ENCODE data around the gene VIPR2. TPM values are rescaled to one million over a fixed set of nuclear protein-coding genes. Genes with fewer than 3 reads are reported as not detected.

Gene VIPR2
- total and polyA plus RNA-seq, 2 experiments from 2014 or later = 1.3 to 2.7 TPM

GRCh38 chr7:159023206-159023605 lies 121.5 kb downstream of the VIPR2 start:
- ATAC-seq (no peak), DNase-seq (ENCODE audit: low spot score) (no peak)
- Histone ChIP-seq H3K9me2 (ENCODE audit: insufficient read depth) (no peaks in the 10 kb centered on the region), H3K27me3 (ENCODE audit: insufficient read depth) (no peaks in the 10 kb centered on the region), H3K79me2 (replicated peaks; ENCODE audit: insufficient read depth) (no peaks in the 10 kb centered on the region), H3K4me2 (no peak overlapping the region), H3K4me1 (ENCODE audit: insufficient read depth) (no peaks in the 10 kb centered on the region; the same call in 1 of the 2 replicates), H3K36me3 (ENCODE audit: insufficient read depth) (no peaks in the 10 kb centered on the region; the same call in 1 of the 2 replicates), H2AFZ (no peak overlapping the region), H3K27ac (ENCODE audit: low read depth) (no peak overlapping the region), H3K4me3 (no peak overlapping the region), H3F3A (replicated peaks; ENCODE audit: low read depth) (no peaks in the 10 kb centered on the region), H4K20me1 (replicated peaks; ENCODE audit: insufficient read depth) (no peaks in the 10 kb centered on the region)
- Mint-ChIP-seq H3K4me3 (no peak overlapping the region), H3K27me3 (ENCODE audit: insufficient read depth, low read depth, poor library complexity) (peaks cover 9% of the 10 kb centered on the region), H3K36me3 (ENCODE audit: low read depth) (peaks cover 23% of the 10 kb centered on the region), H3K9me3 (peaks cover 86% of the 10 kb centered on the region), H3K4me1 (peaks cover 7% of the 10 kb centered on the region; the same call in 2 of the 3 replicates), H3K27ac (no peak overlapping the region)
- TF ChIP-seq NANOG (IDR thresholded peaks at IDR 0.05; ENCODE audit: borderline replicate concordance) = no peak
- no peak for TF ChIP-seq CTCF (conservative IDR thresholded peaks at IDR 0.05; ENCODE audit: low read depth in 2 of 2)
- no peak for TF ChIP-seq ZNF462 (CRISPR knock-in tag; IDR thresholded peaks at IDR 0.05)
- no peak for TF ChIP-seq CREB1 (CRISPR knock-in tag; IDR thresholded peaks at IDR 0.05; ENCODE audit: low read depth)
- TF ChIP-seq ETS1 (IDR thresholded peaks at IDR 0.05) = no peak
- TF ChIP-seq REST (IDR thresholded peaks at IDR 0.05; ENCODE audit: unreplicated experiment) = no peak
- no peak for TF ChIP-seq ZNF331 (CRISPR knock-in tag; IDR thresholded peaks at IDR 0.05; ENCODE audit: low read depth)
- TF ChIP-seq POLR2AphosphoS5 (IDR thresholded peaks at IDR 0.05; ENCODE audit: low read depth) = no peak
- no peak for TF ChIP-seq ZNF114 (CRISPR knock-in tag; IDR thresholded peaks at IDR 0.05)
- TF ChIP-seq JUNB (IDR thresholded peaks at IDR 0.05; ENCODE audit: unreplicated experiment) = no peak

All from GM23338 (cell line).